A673 (cell line): Measurements from ENCODE around the gene SNX7. TPM values are rescaled to one million over a fixed set of nuclear protein-coding genes. Genes with fewer than 3 reads are reported as not detected.

Experiments used
- BruUV-seq: library from RNA; stranded (reverse); fragments of 400-500 nt; replicated peaks from 2 replicates; lab custom pipeline; 2021; lab: Mats Ljungman, UMichigan
- CTCF ChIA-PET: fragments of 300-600 bp; sonication (Branson Sonifier 250); formaldehyde crosslinking; loops from one replicate; lab custom pipeline; 2022; ENCODE audit warnings: antibody characterized with exemption; lab: Charles Lee
- POLR2A ChIA-PET: fragments of 300-600 bp; sonication (Branson Sonifier 250); formaldehyde crosslinking; loops from one replicate; lab custom pipeline; 2022; ENCODE audit warnings: antibody characterized with exemption; ENCODE audit not compliant: low non-redundant PET; lab: Charles Lee
- DNase-seq: peaks from one replicate; pipeline ENCODE4 v3.0.0-alpha.2; 2015; ENCODE audit warnings: low spot score
- H3K27ac ChIP-seq: fragments of 200-600 bp; sonication (generic); 2 replicates; pipeline ENCODE4 v1.5.1; 2016; ENCODE audit warnings: mixed run types, low read depth, mild to moderate bottlenecking, mixed read lengths, antibody characterized with exemption, low read length; ENCODE audit not compliant: poor library complexity, severe bottlenecking
- H3K27me3 ChIP-seq: fragments of 200-600 bp; sonication (generic); replicated peaks from 2 replicates; pipeline ENCODE4 v1.6.1; 2017; ENCODE audit warnings: mixed run types, low read depth, mild to moderate bottlenecking, mixed read lengths, antibody characterized with exemption, low read length; ENCODE audit not compliant: insufficient read depth, poor library complexity
- H3K36me3 ChIP-seq: fragments of 200-600 bp; sonication (generic); 2 replicates; pipeline ENCODE4 v1.6.1; 2016; ENCODE audit warnings: mixed run types, mild to moderate bottlenecking, mixed read lengths, antibody characterized with exemption, low read length; ENCODE audit not compliant: insufficient read depth, poor library complexity, severe bottlenecking
- H3K4me1 ChIP-seq: fragments of 200-600 bp; sonication (generic); 2 replicates; pipeline ENCODE4 v1.6.1; 2017; ENCODE audit warnings: mixed run types, mild to moderate bottlenecking, mixed read lengths, antibody characterized with exemption, low read length; ENCODE audit not compliant: insufficient read depth, poor library complexity, severe bottlenecking
- H3K4me3 ChIP-seq: fragments of 200-600 bp; sonication (generic); 2 replicates; pipeline ENCODE4 v1.5.1; 2016; ENCODE audit warnings: low read depth, mixed run types, mild to moderate bottlenecking, mixed read lengths, low read length; ENCODE audit not compliant: poor library complexity, severe bottlenecking
- H3K9me3 ChIP-seq: fragments of 200-600 bp; sonication (generic); 2 replicates; pipeline ENCODE4 v1.6.1; 2016; ENCODE audit warnings: mixed run types, low read depth, mild to moderate bottlenecking, mixed read lengths, antibody characterized with exemption, low read length; ENCODE audit not compliant: poor library complexity, severe bottlenecking
- EZH2 ChIP-seq: fragments of 200-600 bp; sonication (generic); IDR thresholded peaks from 2 replicates; pipeline ENCODE4 v1.6.1; 2017; ENCODE audit warnings: borderline replicate concordance, low read depth, mild to moderate bottlenecking, mixed read lengths, antibody characterized with exemption, low read length; ENCODE audit not compliant: poor library complexity, severe bottlenecking
- intact Hi-C: fragments of 100-400 bp; cut with micrococcal nuclease; formaldehyde crosslinking; loops from one replicate; pipeline ENCODE4 v1.10.0; 2022; ENCODE audit not compliant: unreplicated experiment
- total RNA-seq: library from RNA; stranded (reverse); gene quantifications from 2 replicates; pipeline ENCODE4 v1.2.3, GENCODE V29; 2021
- TF ChIP-seq, protein P1 (sequence below): fragments of 300-800, 200-600 bp; sonication (generic); conservative IDR thresholded peaks from 2 replicates; pipeline ENCODE4 v1.5.1; 2017; ENCODE audit warnings: low read depth, mild to moderate bottlenecking, antibody characterized with exemption, low read length, moderate library complexity, mixed read lengths

SNX7 gene
- total RNA-seq, 1 experiment from 2014 or later, result 4.4 TPM

DNA sequence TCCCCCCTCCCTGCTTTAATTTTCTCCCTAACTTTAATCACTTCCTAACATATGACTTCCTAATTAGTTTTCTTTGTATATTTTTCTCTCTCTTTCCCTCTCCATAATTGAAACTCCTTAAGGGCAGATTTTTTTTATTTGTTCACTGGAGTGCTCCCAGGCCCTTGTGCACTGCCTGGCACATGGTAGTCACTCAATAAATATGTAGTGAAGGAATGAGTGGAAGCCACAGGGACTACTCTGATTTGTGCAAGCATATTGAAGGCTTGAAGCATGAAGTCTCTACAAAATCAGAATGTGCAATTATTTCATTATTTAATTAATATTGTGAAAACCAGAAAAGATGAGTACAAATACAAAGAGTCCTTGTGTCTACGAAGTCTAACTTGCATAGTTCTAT is 41.5 kb downstream of the SNX7 start:
- no peak overlapping the region for H3K27ac ChIP-seq
- no peaks in the 10 kb centered on the region for H3K9me3 ChIP-seq
- intact Hi-C loops, result no loop called here
- H3K4me1 ChIP-seq, result no peaks in the 10 kb centered on the region
- POLR2A ChIA-PET, result no interaction called here
- no peak for TF ChIP-seq EZH2
- TF ChIP-seq, protein P1, sequence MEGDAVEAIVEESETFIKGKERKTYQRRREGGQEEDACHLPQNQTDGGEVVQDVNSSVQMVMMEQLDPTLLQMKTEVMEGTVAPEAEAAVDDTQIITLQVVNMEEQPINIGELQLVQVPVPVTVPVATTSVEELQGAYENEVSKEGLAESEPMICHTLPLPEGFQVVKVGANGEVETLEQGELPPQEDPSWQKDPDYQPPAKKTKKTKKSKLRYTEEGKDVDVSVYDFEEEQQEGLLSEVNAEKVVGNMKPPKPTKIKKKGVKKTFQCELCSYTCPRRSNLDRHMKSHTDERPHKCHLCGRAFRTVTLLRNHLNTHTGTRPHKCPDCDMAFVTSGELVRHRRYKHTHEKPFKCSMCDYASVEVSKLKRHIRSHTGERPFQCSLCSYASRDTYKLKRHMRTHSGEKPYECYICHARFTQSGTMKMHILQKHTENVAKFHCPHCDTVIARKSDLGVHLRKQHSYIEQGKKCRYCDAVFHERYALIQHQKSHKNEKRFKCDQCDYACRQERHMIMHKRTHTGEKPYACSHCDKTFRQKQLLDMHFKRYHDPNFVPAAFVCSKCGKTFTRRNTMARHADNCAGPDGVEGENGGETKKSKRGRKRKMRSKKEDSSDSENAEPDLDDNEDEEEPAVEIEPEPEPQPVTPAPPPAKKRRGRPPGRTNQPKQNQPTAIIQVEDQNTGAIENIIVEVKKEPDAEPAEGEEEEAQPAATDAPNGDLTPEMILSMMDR, result no peak
- no TSS peak for BruUV-seq
- H3K36me3 ChIP-seq, result no peaks in the 10 kb centered on the region
- CTCF ChIA-PET, result no interaction called here
- DNase-seq, result no peak
- H3K27me3 ChIP-seq, result no peaks in the 10 kb centered on the region
- H3K4me3 ChIP-seq, result no peak overlapping the region

GRCh38 chr1:98704474-98704873 is 43.0 kb downstream of the SNX7 start:
- ChIA-PET CTCF (no interaction called here), POLR2A (no interaction called here)
- intact Hi-C loops, result no loop called here

DNA sequence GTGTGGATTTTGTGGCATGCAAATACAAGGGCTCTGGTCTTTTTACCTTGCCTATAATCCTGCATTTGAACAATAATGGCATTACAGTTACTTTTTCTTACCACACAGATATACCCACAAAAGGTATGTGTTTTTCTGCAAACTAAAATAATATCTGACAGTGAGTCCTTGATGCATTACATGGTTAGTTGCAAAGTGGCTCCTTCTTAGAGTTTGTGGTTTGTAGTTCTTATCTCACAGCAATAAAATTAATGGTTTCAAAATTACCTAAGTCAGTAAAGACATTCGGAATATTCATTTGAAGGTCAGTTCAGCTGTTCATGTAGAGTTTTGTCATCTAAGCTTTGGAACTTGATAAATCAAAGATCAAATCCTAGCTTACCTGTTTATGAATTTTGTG is 43.5 kb downstream of the SNX7 start:
- BruUV-seq, result no TSS peak
- Histone ChIP-seq H3K4me3 (no peak overlapping the region), H3K4me1 (no peaks in the 10 kb centered on the region), H3K27ac (no peak overlapping the region), H3K9me3 (no peaks in the 10 kb centered on the region), H3K36me3 (no peaks in the 10 kb centered on the region), H3K27me3 (no peaks in the 10 kb centered on the region)
- ChIA-PET CTCF (no interaction called here), POLR2A (no interaction called here)
- DNase-seq, result no peak
- TF ChIP-seq, protein P1, result no peak
- no peak for TF ChIP-seq EZH2
- intact Hi-C loops, result no loop called here

More at GRCh38 chr1:98704474-98704873, 43.0 kb downstream of the SNX7 start:
- TF ChIP-seq, protein P1, result no peak
- TF ChIP-seq EZH2, result no peak
- no peak overlapping the region for H3K4me3 ChIP-seq
- DNase-seq, result no peak
- no peaks in the 10 kb centered on the region for H3K36me3 ChIP-seq
- no peaks in the 10 kb centered on the region for H3K4me1 ChIP-seq
- H3K27ac ChIP-seq, result no peak overlapping the region
- H3K27me3 ChIP-seq, result no peaks in the 10 kb centered on the region
- no peaks in the 10 kb centered on the region for H3K9me3 ChIP-seq
- BruUV-seq, result no TSS peak
